ENCODE measurements around the gene LBP. TPM values are rescaled to one million over a fixed set of nuclear protein-coding genes. Genes with fewer than 3 reads are reported as not detected.
"Not testable (repeated sequence)": the region's sequence is repeated elsewhere in the genome, so short reads cannot be mapped to it uniquely, and the experiment has no call there.

The LBP gene
- total RNA-seq, 1 donor from 2014 or later, result not detected

GRCh38 chr20:38393259-38393658 is 47.0 kb downstream of the LBP start:
- intact Hi-C loops (cut with micrococcal nuclease), result no loop called here

GRCh38 chr20:38395165-38395564 is 48.9 kb downstream of the LBP start:
- intact Hi-C loops (cut with micrococcal nuclease), result no loop called here

GRCh38 chr20:38395751-38396395 is 49.6 kb downstream of the LBP start:
- intact Hi-C loops (cut with micrococcal nuclease), result not testable (repeated sequence)

GRCh38 chr20:38402089-38402488 is 55.8 kb downstream of the LBP start:
- intact Hi-C loops (cut with micrococcal nuclease), result no loop called here

GRCh38 chr20:38402816-38403215 is 56.5 kb downstream of the LBP start:
- intact Hi-C loops (cut with micrococcal nuclease), result no loop called here

GRCh38 chr20:38404016-38404415 is 57.7 kb downstream of the LBP start:
- intact Hi-C loops (cut with micrococcal nuclease), result no loop called here

GRCh38 chr20:38405132-38405531 is 58.9 kb downstream of the LBP start:
- intact Hi-C loops (cut with micrococcal nuclease), result no loop called here

GRCh38 chr20:38406476-38406875 is 60.2 kb downstream of the LBP start:
- intact Hi-C loops (cut with micrococcal nuclease), result no loop called here

- intact Hi-C loops (cut with micrococcal nuclease), result no loop called here
Observed at GRCh38 chr20:38407321-38407720, 61.0 kb downstream of the LBP start.

GRCh38 chr20:38407822-38408221 is 61.5 kb downstream of the LBP start:
- intact Hi-C loops (cut with micrococcal nuclease), result loop anchor here (1.0 to 2.0 kb wide), 2 partner anchors 179 to 351 kb away; no protein-coding TSS in a partner anchor

- intact Hi-C loops (cut with micrococcal nuclease), result no loop called here
Observed at GRCh38 chr20:38412877-38413577, 66.7 kb downstream of the LBP start.

- intact Hi-C loops (cut with micrococcal nuclease), result no loop called here
Observed at GRCh38 chr20:38414769-38415450, 68.6 kb downstream of the LBP start.

GRCh38 chr20:38418509-38419204 is 72.4 kb downstream of the LBP start:
- intact Hi-C loops (cut with micrococcal nuclease), result no loop called here

- intact Hi-C loops (cut with micrococcal nuclease), result no loop called here
Observed at GRCh38 chr20:38420388-38421085, 74.3 kb downstream of the LBP start.

- intact Hi-C loops (cut with micrococcal nuclease), result no loop called here
Observed at GRCh38 chr20:38421915-38422314, 75.6 kb downstream of the LBP start.

GRCh38 chr20:38423541-38423940 is 77.3 kb downstream of the LBP start:
- intact Hi-C loops (cut with micrococcal nuclease), result no loop called here

GRCh38 chr20:38424401-38424800 is 78.1 kb downstream of the LBP start:
- intact Hi-C loops (cut with micrococcal nuclease), result no loop called here

GRCh38 chr20:38426006-38426897 is 80.0 kb downstream of the LBP start:
- intact Hi-C loops (cut with micrococcal nuclease), result no loop called here
